GM20000 (cell line): Measurements from ENCODE around the gene PACRG.

ENCODE experiments used
- DNase-seq: peaks from one replicate; pipeline ENCODE4 v3.0.0; 2012; ENCODE audit warnings: low spot score
- TF ChIP-seq, protein P1 (sequence below): IDR thresholded peaks from 2 replicates; pipeline ENCODE4 v1.5.1; 2012; ENCODE audit warnings: mild to moderate bottlenecking, control low read depth; ENCODE audit errors: extremely low read depth, missing control alignments

Gene PACRG

DNA sequence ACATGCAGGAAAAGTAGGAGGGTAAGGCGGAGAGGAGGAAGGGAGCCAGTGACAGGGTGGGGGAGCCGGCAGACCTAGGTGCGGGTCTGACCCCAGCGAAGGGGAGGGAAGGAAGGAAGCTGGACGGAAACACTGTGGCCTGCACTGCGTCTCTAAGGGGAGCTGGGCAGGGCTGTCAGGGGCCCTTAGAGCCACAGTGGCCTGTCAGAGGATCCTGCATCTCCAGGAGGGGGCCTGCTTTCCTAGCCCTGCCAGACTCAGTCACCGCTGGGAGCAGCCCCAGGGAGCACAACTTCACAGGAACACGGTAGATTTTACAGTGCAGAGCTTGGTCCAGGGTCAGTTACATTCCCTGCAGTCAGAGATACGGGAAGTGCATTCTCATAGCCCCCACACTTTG, 118.2 kb downstream of the PACRG start:
- DNase-seq, result no peak
- TF ChIP-seq, protein P1, sequence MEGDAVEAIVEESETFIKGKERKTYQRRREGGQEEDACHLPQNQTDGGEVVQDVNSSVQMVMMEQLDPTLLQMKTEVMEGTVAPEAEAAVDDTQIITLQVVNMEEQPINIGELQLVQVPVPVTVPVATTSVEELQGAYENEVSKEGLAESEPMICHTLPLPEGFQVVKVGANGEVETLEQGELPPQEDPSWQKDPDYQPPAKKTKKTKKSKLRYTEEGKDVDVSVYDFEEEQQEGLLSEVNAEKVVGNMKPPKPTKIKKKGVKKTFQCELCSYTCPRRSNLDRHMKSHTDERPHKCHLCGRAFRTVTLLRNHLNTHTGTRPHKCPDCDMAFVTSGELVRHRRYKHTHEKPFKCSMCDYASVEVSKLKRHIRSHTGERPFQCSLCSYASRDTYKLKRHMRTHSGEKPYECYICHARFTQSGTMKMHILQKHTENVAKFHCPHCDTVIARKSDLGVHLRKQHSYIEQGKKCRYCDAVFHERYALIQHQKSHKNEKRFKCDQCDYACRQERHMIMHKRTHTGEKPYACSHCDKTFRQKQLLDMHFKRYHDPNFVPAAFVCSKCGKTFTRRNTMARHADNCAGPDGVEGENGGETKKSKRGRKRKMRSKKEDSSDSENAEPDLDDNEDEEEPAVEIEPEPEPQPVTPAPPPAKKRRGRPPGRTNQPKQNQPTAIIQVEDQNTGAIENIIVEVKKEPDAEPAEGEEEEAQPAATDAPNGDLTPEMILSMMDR, result no peak

DNA sequence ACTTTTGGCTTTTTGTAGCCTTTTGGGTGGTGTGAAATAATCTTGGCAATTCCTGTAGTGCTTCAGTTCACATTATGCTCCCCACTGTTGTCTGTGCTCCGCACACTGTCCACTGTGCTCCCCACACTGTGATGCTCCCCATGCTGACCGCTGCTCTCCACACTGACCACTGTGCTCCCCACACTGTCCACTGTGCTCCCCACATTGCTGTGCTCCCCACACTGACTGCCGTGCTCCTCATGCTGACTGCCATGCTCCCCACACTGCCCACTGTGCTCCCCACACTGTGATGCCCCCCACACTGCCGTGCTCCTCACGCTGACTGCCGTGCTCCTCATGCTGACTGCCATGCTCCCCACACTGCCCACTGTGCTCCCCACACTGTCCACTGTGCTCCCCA, 118.9 kb downstream of the PACRG start:
- TF ChIP-seq, protein P1, result no peak
- no peak for DNase-seq

DNA sequence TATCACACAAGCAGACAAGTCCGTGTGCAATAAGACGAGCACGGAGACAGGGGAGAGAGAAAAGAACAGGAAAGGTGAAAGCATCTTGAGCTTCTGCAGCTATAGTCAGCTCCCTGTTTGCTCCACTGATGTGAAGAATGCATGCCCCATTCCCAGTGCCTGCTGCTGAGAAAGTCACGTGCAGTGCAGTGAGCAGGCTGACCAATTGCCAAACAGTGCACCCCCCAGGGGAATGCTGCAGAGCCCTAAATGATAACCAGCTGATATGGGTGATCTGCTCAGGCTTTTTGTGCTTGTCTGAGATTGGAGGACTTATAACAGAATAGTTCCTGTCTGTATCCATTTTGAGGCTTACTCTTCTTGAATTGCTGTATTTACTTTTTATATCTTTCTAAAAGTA, 121.5 kb downstream of the PACRG start:
- no peak for DNase-seq
- TF ChIP-seq, protein P1, result no peak

DNA sequence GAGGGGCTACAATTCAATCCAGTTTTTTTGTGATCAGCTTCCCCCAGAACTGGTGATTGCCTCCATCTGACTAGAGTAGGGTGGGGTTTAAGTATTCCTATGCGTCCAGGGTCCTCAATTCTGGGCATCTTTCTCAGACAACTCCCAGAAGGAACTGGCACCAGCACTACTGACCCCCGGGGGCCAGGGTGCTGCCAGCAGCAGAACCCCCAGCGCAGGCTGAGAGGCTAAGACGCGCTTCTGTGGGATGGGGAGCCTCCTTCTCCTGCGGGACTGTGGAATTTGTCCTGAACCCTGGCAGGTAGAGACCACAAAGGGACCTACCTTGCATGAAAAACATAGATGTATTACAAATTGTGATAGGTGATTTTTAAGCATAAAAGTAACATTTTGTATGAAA, 124.4 kb downstream of the PACRG start:
- TF ChIP-seq, protein P1, result no peak
- no peak for DNase-seq

DNA sequence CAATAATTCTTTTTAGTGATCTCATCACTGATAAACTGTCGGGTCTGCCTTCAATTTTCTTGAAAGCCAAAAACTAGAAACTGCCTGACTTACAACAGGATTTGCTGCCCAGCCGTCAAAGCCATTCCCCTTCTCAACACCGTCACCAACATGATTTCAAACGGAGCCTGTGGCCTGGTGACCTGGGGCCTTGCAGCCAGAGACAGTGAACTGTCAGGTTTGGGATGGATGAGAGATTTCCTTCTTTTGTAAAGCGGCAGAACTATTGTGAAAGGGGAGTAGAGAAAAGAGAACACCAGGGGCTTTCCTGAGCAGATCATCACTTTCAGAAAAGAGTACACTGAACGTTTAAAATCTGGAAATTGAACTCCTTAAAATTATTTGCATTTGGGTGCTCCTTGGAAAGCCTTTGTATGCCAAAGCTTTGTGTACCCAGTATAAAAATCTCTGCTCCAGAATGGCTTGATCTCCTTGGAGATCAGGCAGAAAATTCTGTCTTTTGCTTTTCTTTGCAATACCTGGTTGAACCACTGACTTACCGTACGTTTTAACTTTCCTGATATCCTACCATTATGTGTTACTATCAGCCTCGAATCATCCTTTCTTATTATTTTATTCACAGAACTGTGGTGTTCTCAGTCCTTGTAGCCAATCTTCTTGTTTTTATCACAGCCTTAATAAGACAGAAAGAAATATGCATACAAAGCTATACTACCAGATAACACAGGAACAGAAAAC, 125.2 kb downstream of the PACRG start:
- TF ChIP-seq, protein P1, result no peak
- DNase-seq, result no peak

DNA sequence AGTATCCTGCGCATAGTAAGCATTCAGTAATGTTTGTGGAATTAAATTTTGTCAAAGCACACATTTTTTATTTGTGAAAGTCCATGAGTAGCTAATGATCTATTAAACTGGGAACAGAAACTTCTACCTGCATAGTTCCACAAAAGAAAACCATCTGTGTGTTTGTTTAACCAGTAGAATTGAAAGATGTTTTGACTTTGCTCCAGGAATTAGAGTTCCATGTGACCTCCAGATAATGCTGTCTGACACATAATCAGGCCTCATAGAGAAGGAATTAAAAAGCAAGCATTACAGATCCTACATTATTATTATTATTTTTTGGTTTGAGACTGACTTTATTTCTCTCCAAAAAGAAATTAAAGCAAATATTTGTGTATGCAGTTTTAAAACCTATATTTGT, 126.5 kb downstream of the PACRG start:
- DNase-seq, result no peak

DNA sequence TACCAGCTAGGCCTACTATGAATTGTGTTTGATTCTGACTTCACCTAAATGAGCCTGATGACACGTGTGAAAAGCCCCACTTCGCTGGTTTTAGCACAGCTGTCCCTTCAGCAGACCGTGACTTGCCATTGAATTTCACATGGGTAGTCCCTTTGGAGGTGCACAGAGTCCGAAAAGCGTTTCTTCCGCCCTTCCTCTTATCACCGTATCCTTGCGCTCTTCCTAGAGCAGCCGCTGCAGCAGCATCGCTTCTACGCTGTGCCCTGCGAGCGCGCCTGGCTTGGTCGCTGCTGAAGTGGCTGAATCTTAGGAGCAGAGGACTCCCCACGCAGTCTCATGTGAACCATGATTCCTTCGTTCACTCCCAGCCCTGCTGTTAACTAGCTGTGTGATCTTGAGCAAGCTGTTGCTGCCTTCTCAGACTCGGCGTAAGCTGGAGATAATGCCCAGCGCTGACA, 127.0 kb downstream of the PACRG start:
- no peak for DNase-seq
- TF ChIP-seq, protein P1, result no peak

More for the DNA sequence above, 126.5 kb downstream of the PACRG start:
- TF ChIP-seq, protein P1, result no peak
